Thyroid gland (tissue), 4 donors: ENCODE measurements around the gene CASP3.

ENCODE experiments used
- POLR2A ChIP-seq, 2 donors: fragments of 450-650 bp; IDR thresholded peaks; one replicate each; pipeline ENCODE4 v1.6.1; 2017; ENCODE audit warnings: antibody characterized with exemption in 2 of 2, mild to moderate bottlenecking in 2 of 2, moderate library complexity in 1 of 2
- TF ChIP-seq, protein P1 (sequence below), 6 experiments: fragments of 200-600 bp in 3 of 6; fragments of 450-650 bp in 3 of 6; sonication (generic) in 3 of 6; IDR thresholded peaks; one replicate each; pipeline ENCODE4 v1.5.1; 2016 to 2019; ENCODE audit warnings: antibody characterized with exemption in 6 of 6, mild to moderate bottlenecking in 2 of 6, inconsistent platforms in 1 of 6, moderate library complexity in 1 of 6

DNA sequence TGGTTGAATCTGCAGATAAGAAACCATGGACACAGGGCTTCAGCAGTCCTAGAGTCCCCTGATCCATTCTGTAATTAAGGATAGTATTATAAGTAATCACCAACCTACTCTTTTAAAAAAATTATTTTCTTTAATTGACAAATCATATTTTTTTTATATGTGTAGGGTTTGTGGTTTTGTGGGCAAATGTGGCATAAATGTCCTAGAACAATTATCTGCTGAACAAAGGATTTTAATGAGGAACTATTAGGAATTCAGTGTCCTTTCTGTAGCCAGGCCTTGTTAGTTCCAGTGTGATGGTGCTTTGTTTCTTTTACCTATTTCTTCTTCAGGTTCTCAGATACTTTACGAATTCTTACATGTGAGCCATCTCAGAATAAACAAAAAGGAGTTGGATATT, 32.7 kb upstream of the CASP3 start:
- TF ChIP-seq, protein P1, sequence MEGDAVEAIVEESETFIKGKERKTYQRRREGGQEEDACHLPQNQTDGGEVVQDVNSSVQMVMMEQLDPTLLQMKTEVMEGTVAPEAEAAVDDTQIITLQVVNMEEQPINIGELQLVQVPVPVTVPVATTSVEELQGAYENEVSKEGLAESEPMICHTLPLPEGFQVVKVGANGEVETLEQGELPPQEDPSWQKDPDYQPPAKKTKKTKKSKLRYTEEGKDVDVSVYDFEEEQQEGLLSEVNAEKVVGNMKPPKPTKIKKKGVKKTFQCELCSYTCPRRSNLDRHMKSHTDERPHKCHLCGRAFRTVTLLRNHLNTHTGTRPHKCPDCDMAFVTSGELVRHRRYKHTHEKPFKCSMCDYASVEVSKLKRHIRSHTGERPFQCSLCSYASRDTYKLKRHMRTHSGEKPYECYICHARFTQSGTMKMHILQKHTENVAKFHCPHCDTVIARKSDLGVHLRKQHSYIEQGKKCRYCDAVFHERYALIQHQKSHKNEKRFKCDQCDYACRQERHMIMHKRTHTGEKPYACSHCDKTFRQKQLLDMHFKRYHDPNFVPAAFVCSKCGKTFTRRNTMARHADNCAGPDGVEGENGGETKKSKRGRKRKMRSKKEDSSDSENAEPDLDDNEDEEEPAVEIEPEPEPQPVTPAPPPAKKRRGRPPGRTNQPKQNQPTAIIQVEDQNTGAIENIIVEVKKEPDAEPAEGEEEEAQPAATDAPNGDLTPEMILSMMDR (IDR thresholded peaks at IDR 0.05): no peak
- no peak for TF ChIP-seq POLR2A (IDR thresholded peaks at IDR 0.05)
